Neutrophil (primary cell): Measurements from ENCODE around the gene MDH1.

Experiments used
- H3K27ac ChIP-seq: fragments of 200-600 bp; sonication (generic); 2 replicates; pipeline ENCODE4 v1.5.1; 2016; ENCODE audit warnings: mild to moderate bottlenecking, moderate library complexity
- H3K27me3 ChIP-seq: fragments of 200-600 bp; sonication (generic); 2 replicates; pipeline ENCODE4 v1.6.0; 2016; ENCODE audit warnings: mild to moderate bottlenecking
- H3K36me3 ChIP-seq: fragments of 200-600 bp; sonication (generic); 2 replicates; pipeline ENCODE4 v1.5.1; 2017
- H3K4me1 ChIP-seq, 2 experiments: fragments of 200-600 bp in 1 of 2; sonication (generic) in 1 of 2; 1 replicate in 1 of 2; 2 replicates in 1 of 2; pipeline versions ENCODE4 v1.5.1 to v1.6.1; 2013 to 2016; ENCODE audit warnings: low read depth in 1 of 2, low read length in 1 of 2, mild to moderate bottlenecking in 1 of 2, moderate library complexity in 1 of 2; ENCODE audit not compliant: control insufficient read depth in 1 of 2, insufficient read depth in 1 of 2
- H3K4me3 ChIP-seq, 2 experiments: fragments of 200-600 bp in 1 of 2; sonication (generic) in 1 of 2; 1 replicate in 1 of 2; 2 replicates in 1 of 2; pipeline ENCODE4 v1.5.1; 2013 to 2016; ENCODE audit warnings: low read depth in 1 of 2, low read length in 1 of 2, mild to moderate bottlenecking in 1 of 2, moderate library complexity in 1 of 2
- H3K9me3 ChIP-seq: fragments of 200-600 bp; sonication (generic); 2 replicates; pipeline ENCODE4 v1.5.1; 2016
- TF ChIP-seq, protein P1 (sequence below): fragments of 200-600 bp; sonication (generic); IDR thresholded peaks from 2 replicates; pipeline ENCODE4 v1.5.1; 2016; ENCODE audit warnings: antibody characterized with exemption

MDH1 gene

GRCh38 chr2:63649829-63650228 lies 61.1 kb downstream of the MDH1 start:
- H3K27me3 ChIP-seq = no peaks in the 10 kb centered on the region
- H3K36me3 ChIP-seq = no peaks in the 10 kb centered on the region
- no peak overlapping the region for H3K27ac ChIP-seq
- H3K9me3 ChIP-seq = no peaks in the 10 kb centered on the region
- TF ChIP-seq, protein P1, sequence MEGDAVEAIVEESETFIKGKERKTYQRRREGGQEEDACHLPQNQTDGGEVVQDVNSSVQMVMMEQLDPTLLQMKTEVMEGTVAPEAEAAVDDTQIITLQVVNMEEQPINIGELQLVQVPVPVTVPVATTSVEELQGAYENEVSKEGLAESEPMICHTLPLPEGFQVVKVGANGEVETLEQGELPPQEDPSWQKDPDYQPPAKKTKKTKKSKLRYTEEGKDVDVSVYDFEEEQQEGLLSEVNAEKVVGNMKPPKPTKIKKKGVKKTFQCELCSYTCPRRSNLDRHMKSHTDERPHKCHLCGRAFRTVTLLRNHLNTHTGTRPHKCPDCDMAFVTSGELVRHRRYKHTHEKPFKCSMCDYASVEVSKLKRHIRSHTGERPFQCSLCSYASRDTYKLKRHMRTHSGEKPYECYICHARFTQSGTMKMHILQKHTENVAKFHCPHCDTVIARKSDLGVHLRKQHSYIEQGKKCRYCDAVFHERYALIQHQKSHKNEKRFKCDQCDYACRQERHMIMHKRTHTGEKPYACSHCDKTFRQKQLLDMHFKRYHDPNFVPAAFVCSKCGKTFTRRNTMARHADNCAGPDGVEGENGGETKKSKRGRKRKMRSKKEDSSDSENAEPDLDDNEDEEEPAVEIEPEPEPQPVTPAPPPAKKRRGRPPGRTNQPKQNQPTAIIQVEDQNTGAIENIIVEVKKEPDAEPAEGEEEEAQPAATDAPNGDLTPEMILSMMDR = no peak
- H3K4me1 ChIP-seq = no peaks in the 10 kb centered on the region
- no peak overlapping the region for H3K4me3 ChIP-seq

DNA sequence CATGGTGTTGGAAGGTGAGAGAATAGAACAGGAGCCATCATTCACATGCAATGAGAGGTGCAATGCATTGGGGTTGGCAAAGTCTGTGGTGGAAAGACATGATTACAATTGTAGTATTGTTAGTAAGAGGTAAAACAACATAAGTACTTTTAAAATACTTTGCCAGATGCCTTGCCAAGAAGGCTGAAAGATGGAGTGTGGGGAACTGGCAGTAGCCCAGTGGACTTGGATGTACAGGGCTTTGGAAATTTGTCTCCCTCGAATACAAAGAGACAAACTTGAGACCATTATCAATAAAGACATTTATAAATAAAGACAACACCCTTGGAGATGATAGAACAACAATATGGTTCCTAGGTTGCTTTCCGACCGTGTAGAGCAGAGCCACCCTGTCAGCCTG lies 62.0 kb downstream of the MDH1 start:
- TF ChIP-seq, protein P1 = no peak
- H3K4me1 ChIP-seq = no peaks in the 10 kb centered on the region
- no peaks in the 10 kb centered on the region for H3K9me3 ChIP-seq
- H3K36me3 ChIP-seq = no peaks in the 10 kb centered on the region
- H3K27ac ChIP-seq = no peak overlapping the region
- no peaks in the 10 kb centered on the region for H3K27me3 ChIP-seq
- H3K4me3 ChIP-seq = no peak overlapping the region

- no peaks in the 10 kb centered on the region for H3K4me1 ChIP-seq
- H3K9me3 ChIP-seq = no peaks in the 10 kb centered on the region
- no peak overlapping the region for H3K27ac ChIP-seq
- no peaks in the 10 kb centered on the region for H3K36me3 ChIP-seq
- H3K4me3 ChIP-seq = no peak overlapping the region
- no peaks in the 10 kb centered on the region for H3K27me3 ChIP-seq
- TF ChIP-seq, protein P1 = no peak
Measured at GRCh38 chr2:63651356-63651755, 62.6 kb downstream of the MDH1 start.

DNA sequence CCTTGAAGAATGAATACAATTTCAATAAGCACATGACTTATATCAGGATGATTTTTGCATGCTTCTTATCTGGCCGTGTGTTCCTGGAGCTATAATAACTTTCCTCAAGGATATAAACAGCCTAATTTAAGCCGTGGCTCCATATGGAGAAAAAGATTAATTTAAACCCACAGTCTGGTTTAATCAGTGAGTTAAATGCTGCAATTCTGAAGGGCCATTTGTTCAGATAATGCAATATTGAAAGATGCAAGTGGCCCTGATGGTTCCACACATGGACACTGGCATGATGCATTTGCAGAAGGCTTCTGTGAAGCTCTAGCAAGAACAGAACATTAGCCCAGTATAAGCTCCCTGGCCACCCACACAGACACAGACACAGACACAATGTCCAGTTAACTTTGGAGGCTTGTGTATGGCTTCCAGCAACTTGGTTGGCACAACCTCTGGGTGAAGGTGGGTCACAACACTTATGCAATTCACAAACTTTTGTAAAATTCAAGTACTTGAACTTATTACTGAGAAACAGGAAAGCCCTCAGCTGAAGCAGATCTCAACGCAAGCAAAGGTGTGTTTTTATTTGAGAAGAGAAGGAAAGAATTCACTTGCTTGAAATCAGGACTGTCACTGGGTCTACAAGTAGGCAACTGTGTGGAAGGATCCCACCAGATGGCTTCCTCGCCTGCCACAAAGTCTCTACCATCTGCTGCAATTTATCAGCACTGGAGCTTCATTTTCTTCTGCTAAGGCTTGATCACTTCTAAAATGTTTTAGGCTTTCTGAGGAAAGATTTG lies 63.3 kb downstream of the MDH1 start:
- no peak overlapping the region for H3K27ac ChIP-seq
- H3K27me3 ChIP-seq = no peaks in the 10 kb centered on the region
- H3K4me1 ChIP-seq = no peaks in the 10 kb centered on the region
- no peaks in the 10 kb centered on the region for H3K36me3 ChIP-seq
- no peak overlapping the region for H3K4me3 ChIP-seq
- TF ChIP-seq, protein P1 = no peak
- H3K9me3 ChIP-seq = no peaks in the 10 kb centered on the region

- Histone ChIP-seq H3K27ac (no peak overlapping the region), H3K4me1 (no peaks in the 10 kb centered on the region), H3K27me3 (no peaks in the 10 kb centered on the region), H3K9me3 (no peaks in the 10 kb centered on the region), H3K36me3 (no peaks in the 10 kb centered on the region), H3K4me3 (no peak overlapping the region)
- TF ChIP-seq, protein P1 = no peak
Measured at GRCh38 chr2:63652652-63652985, 63.9 kb downstream of the MDH1 start.
